Forelimb muscle (tissue), 1 donor: ENCODE measurements around the gene TRIM67. TPM values are rescaled to one million over a fixed set of nuclear protein-coding genes. Genes with fewer than 3 reads are reported as not detected.
"Not testable (repeated sequence)": the region's sequence is repeated elsewhere in the genome, so short reads cannot be mapped to it uniquely, and the experiment has no call there.

ENCODE experiments used
- DNase-seq: peaks from one replicate; pipeline ENCODE4 v3.0.0-alpha.2; 2013; ENCODE audit warnings: low read depth
- polyA plus RNA-seq: library from polyadenylated mRNA; unstranded; fragments of 120-200 nt; gene quantifications from one replicate; pipeline ENCODE4 v1.2.1, GENCODE V29; 2013; ENCODE audit not compliant: insufficient read length

TRIM67 gene
- 0.08 TPM for polyA plus RNA-seq

- no peak for DNase-seq
These were observed at the start of gene TRIM67 for GRCh38 chr1:231161667-231162296. TRIM67 (plus strand) TSS chr1:231162058; CDS start chr1:231162970, 912 bp downstream.

DNA sequence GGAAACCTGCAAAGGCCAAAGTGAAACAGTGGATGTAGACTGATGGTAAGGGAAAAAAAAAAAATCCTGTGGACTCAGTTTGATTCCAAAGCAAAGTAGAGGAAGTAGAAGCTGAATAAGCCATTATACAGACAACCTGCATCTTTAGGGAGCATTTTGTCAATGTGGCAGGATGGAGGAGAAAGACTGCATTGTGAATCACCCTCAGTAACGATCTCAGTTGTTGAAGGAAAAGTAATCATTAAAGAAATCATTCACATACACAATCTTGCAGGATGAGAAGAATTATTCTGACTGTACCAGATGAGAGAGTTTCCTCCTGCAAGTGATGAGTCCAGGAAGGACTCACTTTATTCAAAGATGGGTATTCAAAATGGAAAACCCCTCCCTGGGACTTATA, 45.1 kb upstream of the TRIM67 start:
- no peak for DNase-seq

GRCh38 chr1:231118704-231119453, 43.0 kb upstream of the TRIM67 start:
- no peak for DNase-seq

GRCh38 chr1:231121533-231121932, 40.3 kb upstream of the TRIM67 start:
- DNase-seq = no peak

DNA sequence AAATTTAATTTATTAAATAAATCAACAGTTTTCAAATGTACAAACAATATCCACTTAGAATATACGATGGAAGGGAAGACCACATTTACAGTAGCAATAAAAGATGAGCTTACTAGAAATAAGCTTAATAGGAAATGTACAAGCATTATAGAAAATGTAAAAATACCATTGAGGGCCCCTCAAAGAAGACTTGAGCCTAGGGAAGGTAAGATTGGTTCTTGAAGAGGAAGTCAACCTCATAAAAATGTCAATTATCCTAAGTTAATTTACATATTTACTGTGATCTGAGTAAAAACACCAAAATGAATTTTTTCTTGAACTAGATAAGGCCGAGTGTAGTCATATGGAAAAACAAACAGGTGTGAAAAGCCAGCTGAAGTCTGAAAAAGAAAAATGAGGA, 39.7 kb upstream of the TRIM67 start:
- no peak for DNase-seq

GRCh38 chr1:231124746-231125145, 37.1 kb upstream of the TRIM67 start:
- no peak for DNase-seq

GRCh38 chr1:231125972-231126580, 35.8 kb upstream of the TRIM67 start:
- no peak for DNase-seq

- not testable (repeated sequence) for DNase-seq
These were observed 34.8 kb upstream of the TRIM67 start for GRCh38 chr1:231127106-231127505.

- not testable (repeated sequence) for DNase-seq
These were observed 33.4 kb upstream of the TRIM67 start for GRCh38 chr1:231128471-231128870.

DNA sequence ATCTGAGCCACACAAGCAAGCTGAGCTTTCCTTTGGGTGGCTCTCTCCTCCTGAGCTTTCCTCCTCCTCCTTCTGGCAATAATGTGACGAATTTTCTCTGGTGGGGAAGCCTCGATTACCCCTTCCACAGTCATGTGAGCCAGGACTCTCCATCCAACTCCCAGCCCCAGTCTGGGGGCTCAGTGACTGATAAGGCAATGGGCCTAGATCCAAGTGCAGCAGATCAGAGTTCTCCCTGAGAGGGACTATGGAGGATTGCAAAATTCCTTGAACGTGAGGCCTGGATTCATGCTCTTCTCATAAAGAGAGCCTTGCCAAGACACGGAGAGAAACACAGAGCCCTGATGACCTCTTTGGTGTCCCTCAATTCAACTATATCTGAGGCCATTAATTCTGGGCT, 31.3 kb upstream of the TRIM67 start:
- no peak for DNase-seq

GRCh38 chr1:231132591-231132990, 29.3 kb upstream of the TRIM67 start:
- DNase-seq = not testable (repeated sequence)

DNA sequence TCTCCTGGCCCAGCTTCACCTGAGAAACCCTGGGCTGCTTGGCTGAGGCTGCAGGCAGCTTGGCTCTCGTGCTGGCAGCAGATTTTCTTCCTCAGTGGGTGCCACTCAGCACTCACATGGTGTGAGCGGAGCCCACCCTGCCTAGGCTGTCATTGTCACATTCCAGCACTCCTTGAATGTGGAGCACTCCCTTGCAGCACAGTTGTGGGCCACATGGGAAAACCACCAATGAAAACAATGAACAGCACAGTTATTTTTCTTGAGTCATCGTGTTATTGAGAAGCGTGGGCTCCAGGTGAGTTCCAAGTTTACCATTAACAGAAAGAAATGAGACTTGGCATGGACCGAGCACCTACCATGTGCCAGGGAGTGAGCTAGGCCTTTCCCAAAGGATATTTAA, 27.2 kb upstream of the TRIM67 start:
- DNase-seq = no peak

GRCh38 chr1:231138236-231138635, 23.6 kb upstream of the TRIM67 start:
- DNase-seq = no peak

DNA sequence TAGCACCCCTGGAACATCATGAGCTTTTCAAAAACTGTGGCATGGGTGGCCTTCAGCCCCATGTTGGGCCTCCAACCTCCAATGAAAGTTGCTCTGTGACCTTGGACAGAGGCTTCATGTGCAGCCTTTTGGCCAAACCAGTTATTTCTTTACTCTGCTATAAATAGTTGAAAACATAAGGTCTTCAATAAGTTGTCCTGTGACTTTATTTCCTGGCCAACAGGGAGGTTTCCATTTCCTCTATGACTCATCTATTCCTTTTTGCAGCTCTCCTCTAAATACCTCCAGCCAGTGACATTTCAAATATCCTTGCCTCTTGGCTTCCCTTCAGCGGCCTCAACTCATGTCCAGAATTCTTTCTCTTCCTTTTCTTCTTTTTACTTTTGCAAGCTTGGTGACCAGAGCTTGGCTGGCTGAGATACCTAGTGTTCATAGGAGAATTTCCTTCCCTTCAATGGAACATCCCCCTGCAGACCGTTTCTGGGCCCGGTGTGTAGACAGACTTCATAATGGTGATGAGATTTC, 22.7 kb upstream of the TRIM67 start:
- peak; percentile 43 for DNase-seq

DNA sequence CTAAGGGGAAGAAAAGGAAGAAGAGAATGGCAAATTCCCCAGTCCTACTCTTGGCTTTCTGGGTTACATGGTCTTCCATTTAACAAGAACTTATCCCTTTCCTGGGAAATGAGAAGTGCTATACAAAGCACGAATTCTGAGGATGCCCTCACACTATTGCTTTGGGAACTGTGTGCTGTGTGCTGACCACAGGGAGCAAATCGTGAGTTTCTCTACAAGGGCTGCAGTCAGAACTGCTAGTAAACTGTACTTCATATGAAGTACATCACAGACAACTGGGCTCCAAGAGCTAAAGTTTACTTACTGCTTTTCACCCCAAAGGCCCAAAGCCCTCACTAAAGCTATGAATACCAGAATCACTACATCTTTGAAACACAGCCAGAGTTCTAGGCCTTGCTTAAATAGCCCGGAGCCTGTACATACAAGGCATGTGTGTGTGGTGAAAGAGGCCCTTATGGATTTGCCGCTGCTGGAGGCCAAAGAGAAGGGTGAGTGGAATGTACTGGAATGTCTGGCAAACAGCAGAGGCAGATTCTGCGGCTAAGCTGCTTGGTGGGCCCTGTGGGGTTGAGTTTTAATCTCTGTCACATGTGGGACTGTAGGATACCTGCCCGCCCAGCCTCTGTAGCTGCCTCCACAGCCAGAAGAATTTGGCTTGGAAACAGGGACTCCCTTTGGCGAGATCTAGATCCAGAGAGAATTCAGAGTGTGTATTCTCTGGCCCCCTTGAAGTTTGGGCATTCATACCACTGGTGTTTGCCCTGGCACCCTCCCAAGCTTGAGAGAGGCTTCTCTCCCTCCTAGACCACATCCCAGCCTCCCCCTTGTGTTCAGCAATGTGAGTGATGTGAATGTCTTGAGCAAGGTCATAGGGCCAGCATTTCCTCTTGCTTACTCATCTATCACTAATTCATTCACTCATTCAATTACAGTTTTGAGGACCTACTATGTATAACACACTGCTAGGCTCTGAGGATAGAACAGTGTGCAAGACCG, 21.9 kb upstream of the TRIM67 start:
- no peak for DNase-seq

- DNase-seq = no peak
These were observed 17.3 kb upstream of the TRIM67 start for GRCh38 chr1:231144416-231145193.

DNA sequence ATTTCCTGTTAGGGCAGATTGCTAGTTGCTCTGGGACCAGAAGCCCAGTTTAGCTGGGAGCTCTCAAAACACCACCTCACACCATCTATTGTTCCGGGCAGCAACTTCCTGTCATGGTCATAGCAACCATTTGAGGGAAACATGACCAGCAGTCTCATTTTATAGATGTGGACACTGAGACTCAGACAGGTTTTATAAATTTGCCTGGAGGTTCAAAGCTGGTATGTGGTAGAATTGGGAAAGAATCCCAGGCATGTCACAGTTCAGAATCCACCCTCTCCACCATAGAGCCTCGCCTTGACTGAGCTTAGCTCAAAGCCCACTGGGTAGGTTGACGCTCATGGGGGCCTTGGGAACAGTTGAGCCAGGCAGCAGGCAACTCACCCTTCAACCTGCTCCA, 14.0 kb upstream of the TRIM67 start:
- no peak for DNase-seq

GRCh38 chr1:231151811-231152210, 10.0 kb upstream of the TRIM67 start:
- DNase-seq = no peak

- DNase-seq = no peak
These were observed 8.1 kb upstream of the TRIM67 start for GRCh38 chr1:231153726-231154125.

GRCh38 chr1:231155808-231156207, 6.0 kb upstream of the TRIM67 start:
- DNase-seq = no peak

DNA sequence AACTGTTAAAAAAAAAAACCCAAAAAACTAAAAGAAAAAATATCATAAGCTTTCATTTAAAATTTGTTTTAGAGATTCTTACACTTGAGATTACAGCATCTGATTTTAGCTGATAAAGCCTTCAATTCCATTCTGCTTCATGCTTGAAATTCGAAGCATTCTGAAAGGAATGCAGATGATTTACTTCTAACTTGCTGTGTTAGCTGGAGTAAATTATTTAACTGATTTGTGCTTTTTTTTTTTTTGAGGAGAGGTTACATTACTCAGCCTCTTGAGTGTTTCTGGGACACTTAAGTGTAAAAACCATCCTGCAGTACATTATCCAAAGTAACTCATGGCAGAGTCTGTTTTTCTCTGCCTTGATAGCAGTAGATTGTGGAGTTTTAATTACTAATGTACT, 4.5 kb upstream of the TRIM67 start:
- DNase-seq = no peak
